ENCODE results near the gene ATP8B4.

DNA sequence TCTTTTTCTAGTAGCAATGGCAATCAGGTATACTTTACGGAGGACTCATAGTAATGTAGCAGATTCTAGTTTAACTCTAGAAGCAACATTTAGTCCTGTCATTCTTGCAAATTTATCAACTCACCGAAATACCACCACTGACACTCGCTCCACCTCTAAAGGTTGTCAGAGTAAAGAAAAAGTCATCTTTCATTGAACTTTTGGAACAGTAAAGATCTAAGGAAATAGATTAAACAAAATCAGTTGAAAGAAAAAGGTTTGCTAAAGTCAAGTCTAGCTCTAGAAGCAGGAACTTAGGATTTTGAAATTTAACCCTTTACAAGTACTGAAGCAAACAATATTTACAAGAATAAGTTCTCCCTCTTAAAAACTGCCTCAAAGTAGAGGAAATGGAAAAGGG is 8.7 kb downstream of the ATP8B4 start:
- TF ChIP-seq, protein P1, sequence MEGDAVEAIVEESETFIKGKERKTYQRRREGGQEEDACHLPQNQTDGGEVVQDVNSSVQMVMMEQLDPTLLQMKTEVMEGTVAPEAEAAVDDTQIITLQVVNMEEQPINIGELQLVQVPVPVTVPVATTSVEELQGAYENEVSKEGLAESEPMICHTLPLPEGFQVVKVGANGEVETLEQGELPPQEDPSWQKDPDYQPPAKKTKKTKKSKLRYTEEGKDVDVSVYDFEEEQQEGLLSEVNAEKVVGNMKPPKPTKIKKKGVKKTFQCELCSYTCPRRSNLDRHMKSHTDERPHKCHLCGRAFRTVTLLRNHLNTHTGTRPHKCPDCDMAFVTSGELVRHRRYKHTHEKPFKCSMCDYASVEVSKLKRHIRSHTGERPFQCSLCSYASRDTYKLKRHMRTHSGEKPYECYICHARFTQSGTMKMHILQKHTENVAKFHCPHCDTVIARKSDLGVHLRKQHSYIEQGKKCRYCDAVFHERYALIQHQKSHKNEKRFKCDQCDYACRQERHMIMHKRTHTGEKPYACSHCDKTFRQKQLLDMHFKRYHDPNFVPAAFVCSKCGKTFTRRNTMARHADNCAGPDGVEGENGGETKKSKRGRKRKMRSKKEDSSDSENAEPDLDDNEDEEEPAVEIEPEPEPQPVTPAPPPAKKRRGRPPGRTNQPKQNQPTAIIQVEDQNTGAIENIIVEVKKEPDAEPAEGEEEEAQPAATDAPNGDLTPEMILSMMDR (IDR thresholded peaks at IDR 0.05; ENCODE audit: low read length): no peak
- TF ChIP-seq EZH2 (IDR thresholded peaks at IDR 0.05; ENCODE audit: borderline replicate concordance, low read length): no peak
